ENCODE results near the gene OR6B2.

OR6B2 gene

GRCh38 chr2:240041363-240041762, 11.1 kb upstream of the OR6B2 start:
- DNase-seq (ENCODE audit: low read depth in 3 of 3), result no peak

DNA sequence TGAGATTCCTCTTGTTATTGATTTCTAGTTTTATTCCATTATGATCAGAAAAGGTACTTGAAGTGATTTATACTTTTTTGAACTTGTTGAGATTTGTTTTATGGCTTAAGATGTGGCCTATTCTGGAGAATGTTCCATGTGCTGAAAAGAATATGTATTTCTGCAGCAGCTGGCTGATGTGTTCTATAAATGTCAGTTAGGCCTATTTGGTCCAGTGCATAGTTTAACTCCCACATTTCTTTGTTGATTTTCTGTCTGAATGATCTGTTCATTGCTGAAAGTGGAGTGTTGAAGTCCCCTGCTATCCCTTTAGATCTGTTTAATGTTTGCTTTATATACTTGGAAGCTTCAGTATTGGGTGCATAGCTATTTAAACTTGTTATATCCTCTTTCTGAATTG, 7.1 kb upstream of the OR6B2 start:
- DNase-seq (ENCODE audit: low read depth in 3 of 3), result no peak

- DNase-seq (ENCODE audit: low read depth in 3 of 3), result no peak
Observed at GRCh38 chr2:240033330-240033678, 3.1 kb upstream of the OR6B2 start.

GRCh38 chr2:240032406-240033329, 2.4 kb upstream of the OR6B2 start:
- no peak for DNase-seq (ENCODE audit: low read depth in 3 of 3)

GRCh38 chr2:240024766-240025165, 5.5 kb downstream of the OR6B2 start:
- peak in 1 of 3 experiments; percentile 3 for DNase-seq (ENCODE audit: low read depth in 3 of 3)

DNA sequence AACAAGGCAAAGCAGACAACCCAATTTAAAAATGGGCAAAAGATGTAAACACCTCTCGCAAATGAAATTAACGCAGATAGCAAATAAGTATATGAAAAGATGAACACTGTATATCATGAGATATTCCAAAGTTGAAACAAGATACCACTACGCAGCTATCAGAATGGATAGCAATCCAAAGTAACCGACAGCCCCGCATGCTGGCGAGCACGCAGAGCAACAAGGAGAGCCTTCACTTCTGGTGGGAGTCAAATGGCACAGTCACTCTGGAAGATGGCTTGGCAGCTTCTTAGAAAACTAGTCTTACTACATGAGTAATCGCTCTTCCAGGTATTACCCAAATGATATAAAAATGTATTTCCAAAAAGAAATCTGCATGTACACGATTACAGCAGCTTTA, 6.4 kb downstream of the OR6B2 start:
- DNase-seq (ENCODE audit: low read depth in 3 of 3), result no peak

DNA sequence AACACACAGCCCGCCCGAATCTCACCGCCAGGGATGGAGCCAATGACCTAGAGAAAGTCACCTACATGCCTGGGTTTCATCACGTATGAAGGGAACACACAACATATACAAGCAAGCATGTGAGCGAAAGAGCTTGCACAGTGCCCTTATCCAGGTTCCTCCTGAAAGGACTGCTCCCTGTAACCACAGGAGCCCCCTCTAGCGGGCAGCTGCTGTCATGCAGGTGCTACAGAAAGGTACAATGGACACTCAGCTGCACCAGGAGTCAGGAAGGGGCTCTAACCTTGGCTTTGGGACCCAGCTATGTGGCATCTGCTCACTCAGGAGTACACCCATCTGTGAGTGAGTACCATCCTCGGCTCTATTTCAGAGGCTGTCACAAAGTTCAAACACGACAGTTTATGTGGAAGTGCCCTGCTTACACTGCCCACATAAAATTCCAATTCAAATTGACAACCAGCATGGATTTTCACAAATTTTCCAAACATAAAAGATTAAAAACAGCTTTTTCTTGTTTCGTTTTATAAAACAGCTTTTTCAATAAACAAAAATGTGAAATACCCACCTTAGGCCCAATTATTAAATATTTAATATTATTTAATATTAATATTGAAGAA, 8.6 kb downstream of the OR6B2 start:
- DNase-seq (ENCODE audit: low read depth in 3 of 3), result peak; percentile 26 to 48 (median 26)

DNA sequence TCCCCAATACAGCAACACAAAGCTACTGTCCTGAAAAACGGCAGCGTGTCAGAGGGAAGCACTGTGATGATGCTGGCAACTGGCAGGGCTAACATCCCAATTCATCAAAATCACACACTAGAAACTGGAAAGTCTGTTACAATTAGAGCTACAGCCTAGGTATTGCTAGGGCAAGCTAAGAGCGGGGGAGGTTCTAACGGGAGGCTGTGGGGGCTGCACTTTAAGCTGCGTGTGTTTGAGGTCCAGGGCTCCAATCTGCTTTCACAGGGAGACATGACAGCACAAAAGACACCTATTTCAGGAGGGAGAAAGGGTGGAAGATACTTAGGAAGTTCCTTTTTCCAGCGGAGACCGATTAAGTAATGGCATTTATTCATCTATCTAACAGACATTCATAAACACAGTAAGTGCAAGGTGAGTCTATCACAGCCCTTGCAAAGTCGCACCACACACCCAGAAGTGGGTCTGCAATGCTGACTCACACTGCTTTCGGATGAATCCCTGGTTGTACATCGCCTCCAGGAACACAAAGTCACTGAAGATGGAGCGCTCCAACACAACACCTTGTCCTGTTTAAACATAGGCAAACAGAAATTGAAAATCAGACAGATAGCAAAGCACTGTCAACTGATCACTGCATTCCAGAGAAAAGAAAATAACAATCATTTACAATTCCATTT, 12.0 kb downstream of the OR6B2 start:
- no peak for DNase-seq (ENCODE audit: low read depth in 3 of 3)

- DNase-seq (ENCODE audit: low read depth in 3 of 3), result no peak
Observed at GRCh38 chr2:240014327-240014726, 15.9 kb downstream of the OR6B2 start.

DNA sequence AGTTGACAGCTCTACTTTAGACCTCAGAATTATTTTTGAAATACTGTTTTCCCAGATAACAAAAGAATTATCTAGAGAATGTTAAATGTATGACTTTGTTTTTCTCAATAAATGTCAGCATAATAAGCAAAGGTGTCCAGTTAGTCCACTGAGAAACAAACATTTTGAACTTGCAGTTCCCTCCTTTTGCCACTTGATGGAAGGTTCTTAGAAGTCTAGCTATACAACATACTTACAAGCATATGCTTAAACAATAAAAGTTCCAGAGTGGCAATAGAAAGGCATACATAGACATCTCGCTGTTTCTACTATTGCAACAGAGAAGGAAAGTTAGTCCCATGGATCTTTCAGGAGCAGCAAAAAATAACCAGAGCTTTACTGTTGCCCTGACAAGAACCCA, 16.9 kb downstream of the OR6B2 start:
- no peak for DNase-seq (ENCODE audit: low read depth in 3 of 3)

GRCh38 chr2:240002983-240003382, 27.2 kb downstream of the OR6B2 start:
- DNase-seq (ENCODE audit: low read depth in 3 of 3), result no peak

DNA sequence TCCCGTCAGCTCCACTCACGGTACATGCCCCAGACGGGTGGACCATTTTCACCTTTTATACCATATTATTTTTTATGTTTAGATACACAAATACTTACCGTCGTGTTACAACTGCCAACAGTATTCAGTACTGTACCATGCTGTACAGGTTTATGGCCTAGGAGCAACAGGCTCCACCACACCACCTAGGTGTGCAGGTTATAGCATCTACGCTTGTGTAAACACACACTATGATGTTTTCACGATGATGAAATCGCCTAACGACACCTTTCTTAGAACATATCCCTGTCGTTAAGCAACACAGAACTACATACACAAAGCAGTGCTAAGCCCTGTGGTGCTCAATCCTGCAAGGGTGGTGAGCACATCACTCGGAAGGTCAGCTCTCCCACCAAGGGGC, 29.6 kb downstream of the OR6B2 start:
- DNase-seq (ENCODE audit: low read depth in 3 of 3), result no peak

DNA sequence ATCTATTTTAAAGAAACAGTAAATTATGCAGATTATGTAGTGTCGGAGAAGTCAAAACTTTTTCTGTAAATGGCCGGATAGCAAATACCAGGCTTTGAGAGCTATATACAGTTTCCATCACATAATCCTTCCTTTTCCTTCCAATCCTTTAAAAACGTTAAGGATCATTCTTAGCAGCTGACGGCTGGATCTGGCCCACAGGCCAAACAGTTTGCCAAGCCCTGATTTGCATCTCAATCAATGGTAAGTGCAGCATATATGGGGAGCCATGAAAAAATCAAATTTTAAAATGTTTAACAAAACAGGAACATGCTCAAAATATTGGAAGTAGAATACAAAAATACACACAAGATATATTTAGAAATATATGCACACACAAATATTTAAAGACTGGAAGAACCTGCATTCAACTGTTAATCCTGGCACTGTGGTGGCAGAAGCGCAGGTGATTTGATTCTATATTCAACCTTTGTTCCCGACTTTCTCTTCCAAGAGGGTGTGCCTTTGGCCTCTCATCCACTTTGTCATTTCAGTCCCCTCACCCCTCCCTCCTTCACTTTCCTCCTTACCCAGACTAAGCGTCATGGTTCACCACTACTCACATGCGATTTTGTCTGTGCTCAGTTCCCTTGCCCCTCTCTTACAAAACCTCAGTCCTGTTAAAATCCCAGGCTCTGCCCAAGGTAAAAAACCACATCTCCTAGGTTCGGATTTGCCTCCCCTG, 32.4 kb downstream of the OR6B2 start:
- no peak for DNase-seq (ENCODE audit: low read depth in 3 of 3)

DNA sequence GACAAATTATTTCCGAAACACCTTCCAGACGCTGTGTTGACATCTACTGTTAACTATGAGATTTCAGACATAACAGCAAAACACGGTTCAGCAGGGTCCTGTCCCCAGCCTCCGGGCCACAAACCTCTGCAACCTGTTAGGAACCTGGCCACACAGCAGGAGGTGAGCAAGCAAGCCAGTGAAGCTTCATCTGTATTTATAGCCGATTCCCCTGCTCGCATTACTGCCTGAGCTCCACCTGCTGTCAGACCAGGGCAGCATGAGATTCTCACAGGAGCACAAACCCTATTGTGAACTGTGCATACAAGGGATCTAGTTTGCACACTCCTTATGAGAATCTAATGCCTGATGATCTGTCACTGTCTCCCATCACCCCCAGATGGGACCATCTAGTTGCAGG, 36.1 kb downstream of the OR6B2 start:
- no peak for DNase-seq (ENCODE audit: low read depth in 3 of 3)

- DNase-seq (ENCODE audit: low read depth in 3 of 3), result no peak
Observed at GRCh38 chr2:239993291-239993690, 36.9 kb downstream of the OR6B2 start.

GRCh38 chr2:239991689-239992314, 38.4 kb downstream of the OR6B2 start:
- DNase-seq (ENCODE audit: low read depth in 3 of 3), result no peak

DNA sequence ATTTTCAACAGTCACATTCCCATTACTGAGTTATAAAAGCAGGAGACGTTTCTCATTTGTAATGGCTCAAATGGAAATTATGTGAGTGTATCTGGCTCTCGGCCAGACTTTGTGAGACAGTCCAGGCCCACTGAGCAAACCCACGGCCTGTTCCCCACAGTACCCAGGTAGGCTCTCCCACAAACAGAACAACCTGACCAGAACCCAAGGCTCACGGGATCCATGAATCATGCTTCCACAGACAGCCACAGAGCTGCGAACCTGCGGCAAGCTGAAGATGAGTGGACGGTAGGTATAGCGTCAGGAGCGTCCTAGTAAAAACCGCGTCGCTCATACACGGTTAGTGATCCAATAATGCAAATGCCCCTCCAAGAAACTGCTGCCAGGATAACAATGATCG, 39.3 kb downstream of the OR6B2 start:
- DNase-seq (ENCODE audit: low read depth in 3 of 3), result no peak

DNA sequence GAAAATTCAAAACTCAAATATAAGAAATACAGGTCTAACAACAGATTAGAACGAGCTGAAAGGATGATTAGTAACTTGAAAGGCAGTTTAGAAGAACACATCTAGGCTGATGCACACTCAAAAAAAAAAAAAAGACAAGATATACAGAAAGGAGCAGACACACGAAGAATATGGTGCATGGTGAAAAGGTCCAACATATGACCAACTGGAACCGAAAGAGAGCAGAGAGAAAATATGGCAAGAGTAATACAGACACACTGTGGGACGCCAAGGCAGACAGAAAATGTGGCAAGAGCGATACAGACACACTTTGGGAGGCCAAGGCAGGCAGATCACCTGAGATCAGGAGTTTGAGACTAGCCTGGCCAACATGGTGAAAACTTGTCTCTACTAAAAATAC, 44.9 kb downstream of the OR6B2 start:
- DNase-seq (ENCODE audit: low read depth in 3 of 3), result no peak

GRCh38 chr2:239984421-239985194, 45.6 kb downstream of the OR6B2 start:
- no peak for DNase-seq (ENCODE audit: low read depth in 3 of 3)

DNA sequence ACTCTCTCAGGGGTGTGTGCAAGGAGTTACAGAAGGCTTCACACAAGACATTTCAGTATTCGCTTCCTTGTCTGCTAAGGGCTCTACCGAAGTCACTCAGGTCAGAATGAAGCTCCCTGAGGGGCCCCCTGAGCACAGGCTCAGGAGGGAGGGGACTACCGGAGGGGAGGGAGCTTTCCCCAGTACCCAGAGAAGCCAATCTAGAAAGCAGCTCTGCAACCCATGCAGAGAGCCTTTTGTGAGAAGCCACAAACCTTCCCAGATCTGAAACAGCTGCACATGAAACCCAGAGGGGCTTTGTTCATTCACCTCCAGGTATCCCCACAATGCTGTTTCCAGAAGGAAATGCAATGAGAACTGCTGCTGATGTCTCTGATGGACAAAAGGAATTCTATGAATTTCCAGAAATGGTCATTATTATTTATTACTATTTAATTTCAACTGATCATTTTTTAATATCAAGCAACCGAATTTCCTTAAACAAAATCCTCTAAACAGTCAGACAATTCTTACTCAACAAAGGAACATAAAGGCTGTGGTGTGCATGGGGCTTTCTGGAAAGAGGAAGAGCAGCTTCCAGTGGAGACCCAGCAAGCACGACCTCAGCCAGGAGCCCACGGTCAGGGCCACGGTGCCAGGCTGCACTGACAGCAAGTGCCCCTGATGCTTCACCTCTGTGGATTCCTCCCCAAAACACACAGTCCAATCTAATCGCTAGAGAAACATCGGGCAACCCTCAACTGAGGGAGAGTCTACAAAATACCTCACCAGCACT, 47.0 kb downstream of the OR6B2 start:
- DNase-seq (ENCODE audit: low read depth in 3 of 3), result no peak
